ENCODE results near the gene CALD1.

The CALD1 gene

DNA sequence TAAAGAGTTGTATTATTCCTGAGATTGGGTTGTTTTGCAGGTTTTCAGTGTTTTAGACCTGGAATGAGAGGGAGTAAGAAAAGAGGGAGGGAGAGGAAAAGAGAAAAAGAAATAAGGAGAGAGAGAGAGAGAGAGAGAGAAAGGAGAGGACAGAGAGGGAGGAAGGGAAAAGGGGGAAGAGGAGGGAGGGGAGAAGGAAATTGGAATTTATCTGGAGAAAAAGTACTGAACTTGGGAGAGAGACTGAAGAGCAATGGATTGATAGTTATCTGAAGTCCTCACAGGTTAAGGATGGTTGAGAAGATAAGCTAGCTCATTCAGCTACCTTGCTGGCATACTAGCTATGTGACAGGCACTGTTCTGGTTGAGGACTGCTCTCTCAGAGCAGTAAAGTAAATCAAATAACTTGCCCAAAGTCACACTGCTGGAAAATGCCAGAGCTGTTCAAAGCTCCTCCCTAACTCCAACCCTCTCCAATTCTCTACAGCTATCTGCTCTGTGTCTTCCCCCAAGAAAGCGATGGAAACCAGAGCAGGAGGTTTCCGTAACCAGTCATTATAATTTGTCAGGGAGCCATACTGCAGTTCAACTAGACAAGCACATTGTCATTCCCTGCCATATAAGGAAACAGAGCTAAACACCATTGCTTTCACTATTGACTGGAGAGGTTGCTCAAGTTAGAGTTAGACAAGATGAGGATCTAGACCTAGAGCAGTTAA is 10.7 kb downstream of the CALD1 start:
- DNase-seq = no peak

GRCh38 chr7:134792968-134793367 is 13.5 kb downstream of the CALD1 start:
- no peak for DNase-seq

DNA sequence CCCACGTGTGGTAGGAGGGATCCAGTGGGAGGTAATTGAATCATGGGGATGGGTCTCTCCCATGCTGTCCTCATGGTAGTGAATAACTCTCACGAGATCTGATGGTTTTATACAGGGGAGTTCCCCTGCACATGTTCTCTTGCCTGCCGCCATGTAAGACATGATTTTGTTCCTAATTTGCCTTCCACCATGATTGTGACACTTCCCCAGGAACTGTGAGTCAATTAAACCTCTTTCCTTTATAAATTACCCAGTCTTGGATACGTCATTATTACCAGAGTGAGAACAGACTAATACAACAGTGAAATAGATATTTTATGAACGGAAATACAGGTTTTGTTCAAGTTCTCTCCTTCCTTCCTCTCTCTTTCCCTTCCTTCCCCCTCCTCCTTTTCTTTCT is 15.8 kb downstream of the CALD1 start:
- no peak for DNase-seq

- no peak for DNase-seq
Measured at GRCh38 chr7:134798155-134798554, 18.7 kb downstream of the CALD1 start.

- DNase-seq = no peak
Measured at GRCh38 chr7:134799377-134799776, 19.9 kb downstream of the CALD1 start.

DNA sequence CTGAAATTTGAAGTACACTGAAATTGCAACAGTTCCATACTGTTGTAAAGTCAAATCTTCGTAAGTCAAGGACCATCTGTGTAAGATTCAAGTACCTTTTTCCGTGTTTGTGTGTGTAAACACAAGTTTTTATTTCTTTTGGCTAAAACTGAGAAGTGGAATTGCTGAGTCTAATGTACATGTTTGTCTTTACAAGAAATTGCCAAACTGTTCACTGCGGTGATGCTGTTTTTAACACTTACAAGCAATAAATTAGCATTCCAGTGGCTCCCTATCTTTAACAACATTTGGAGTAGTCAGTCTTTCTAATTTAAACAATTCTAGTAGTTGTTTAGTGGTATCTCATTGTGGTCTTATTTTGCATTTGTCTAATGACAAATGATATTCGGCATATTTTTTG is 23.3 kb downstream of the CALD1 start:
- DNase-seq = no peak

- no peak for DNase-seq
Measured at GRCh38 chr7:134804351-134804750, 24.9 kb downstream of the CALD1 start.

DNA sequence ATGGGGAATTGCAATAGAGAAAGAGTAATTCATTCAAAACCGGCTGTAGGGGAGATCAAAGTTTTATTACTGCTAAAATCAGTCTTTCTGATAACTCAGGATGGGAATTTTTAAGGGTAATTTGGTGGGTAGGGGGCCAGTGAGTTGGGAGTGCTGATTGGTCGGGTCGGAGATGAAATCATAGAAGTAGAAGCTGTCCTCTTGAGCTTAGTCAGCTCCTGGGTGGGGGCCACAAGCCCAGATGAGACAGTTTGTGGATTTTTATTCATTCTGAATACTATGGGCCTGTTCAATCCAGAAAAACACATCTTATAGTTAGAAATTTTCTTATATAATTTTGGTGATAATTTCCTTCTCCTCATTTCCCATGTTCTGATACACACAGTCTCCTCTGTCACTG is 25.4 kb downstream of the CALD1 start:
- DNase-seq = no peak

GRCh38 chr7:134806197-134806596 is 26.8 kb downstream of the CALD1 start:
- no peak for DNase-seq

DNA sequence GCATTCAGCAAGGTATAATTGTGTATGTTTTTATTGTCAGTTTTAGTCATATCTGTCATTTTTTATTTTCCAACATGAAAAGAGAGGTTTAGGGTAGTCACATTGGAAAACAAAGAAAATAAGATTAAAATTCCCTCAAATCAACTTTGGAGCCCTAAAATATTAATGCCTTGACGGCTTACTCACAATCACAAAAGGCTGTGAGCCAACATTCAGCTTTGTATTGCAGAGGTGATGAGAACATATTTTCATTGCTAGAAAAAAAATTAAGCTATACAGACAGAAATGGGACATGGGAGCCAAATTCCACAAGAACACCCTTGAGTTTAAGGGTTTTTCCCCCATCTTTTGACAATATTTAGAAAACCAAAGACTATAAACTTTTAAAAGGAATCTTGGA is 30.2 kb downstream of the CALD1 start:
- no peak for DNase-seq

DNA sequence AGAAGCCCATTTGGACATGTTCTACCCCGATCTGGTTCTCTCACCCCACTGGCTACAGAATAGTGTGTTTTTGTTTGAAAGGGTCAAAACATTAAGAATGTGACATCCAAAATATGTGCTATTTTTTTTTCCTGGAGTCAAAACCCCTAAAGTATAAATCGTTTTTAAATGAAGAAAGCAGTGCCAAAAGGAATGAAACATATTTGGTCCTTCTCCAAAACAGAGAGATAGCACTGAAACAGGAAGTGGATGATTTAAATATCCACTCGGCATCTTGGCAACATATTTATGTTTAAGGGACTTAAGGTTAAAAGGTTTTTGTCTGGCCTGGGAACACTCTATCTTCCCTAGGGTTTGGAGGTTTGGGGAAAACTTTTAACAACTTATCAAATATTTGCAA is 32.3 kb downstream of the CALD1 start:
- DNase-seq = no peak

- DNase-seq = no peak
Measured at GRCh38 chr7:134813663-134814396, 34.4 kb downstream of the CALD1 start.

GRCh38 chr7:134814730-134815364 is 35.4 kb downstream of the CALD1 start:
- DNase-seq = no peak

DNA sequence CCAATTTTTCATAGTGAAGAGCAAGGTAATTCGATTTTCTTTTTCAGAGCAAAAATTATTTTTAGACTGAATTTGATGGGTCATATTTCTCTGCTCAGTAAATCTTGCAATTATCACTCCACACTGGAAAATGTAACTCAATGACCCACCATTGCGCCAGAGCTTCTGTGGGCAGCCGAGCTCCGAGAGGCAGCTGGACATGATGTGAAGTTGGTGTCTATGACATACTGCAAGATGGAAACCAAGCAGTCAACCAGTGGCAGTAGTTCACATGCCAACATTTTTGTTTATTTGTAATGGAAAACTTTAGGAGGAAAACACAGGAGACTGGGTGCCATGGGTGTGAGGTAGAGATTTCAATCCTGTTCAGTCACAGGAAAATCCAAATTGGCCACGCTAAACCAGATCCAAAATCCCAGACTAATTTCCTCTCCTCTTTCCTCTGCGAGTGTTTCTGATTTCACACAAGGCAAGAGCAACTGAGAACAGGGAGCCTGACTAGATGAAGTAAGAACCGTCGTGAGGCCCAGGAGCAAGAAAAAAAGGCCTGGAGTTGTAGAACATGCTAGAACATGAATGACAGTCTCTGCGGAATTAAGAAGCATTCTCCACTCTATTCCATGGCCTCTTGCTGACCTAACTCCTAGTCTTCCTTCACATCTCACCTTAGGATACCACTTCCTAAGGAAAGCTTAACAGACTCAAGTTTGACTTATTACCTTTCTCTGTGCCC is 39.3 kb downstream of the CALD1 start:
- DNase-seq = no peak

DNA sequence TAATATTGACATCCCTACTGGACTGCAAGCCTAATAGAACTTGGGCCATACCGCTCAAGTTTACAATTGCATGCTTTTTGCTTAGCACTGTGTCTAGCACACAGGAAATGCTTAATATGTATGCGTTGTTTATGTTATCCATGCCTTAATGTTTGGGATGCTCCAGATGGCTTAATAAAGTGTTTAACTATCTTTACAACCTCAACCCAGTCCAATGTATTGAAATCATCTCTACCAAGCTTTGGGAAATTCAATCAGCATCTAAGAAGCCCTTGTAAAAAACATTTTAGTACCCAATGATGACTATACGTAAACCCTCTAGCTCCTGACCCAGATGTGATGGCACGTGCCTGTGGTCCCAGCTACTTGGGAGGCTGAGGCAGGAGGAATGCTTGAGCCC is 40.0 kb downstream of the CALD1 start:
- no peak for DNase-seq

- DNase-seq = no peak
Measured at GRCh38 chr7:134820295-134820694, 40.9 kb downstream of the CALD1 start.

DNA sequence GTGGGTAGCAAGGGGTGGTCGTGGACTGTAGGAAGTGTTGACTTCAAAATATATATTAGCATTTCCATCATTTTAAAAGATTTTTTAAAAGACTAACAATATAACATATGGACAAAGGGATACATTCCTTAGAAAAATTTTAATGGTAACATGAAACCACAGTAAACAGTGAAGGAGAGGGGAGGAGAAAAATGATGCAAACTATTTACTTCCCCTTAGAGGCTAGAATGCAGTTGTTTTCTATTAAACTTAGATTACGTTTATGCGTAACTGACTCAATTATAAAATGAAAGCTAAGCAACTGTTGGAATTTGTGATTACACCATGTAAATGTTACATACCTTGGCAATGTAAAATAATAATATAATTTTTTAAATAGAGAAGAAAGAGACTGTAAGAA is 41.3 kb downstream of the CALD1 start:
- no peak for DNase-seq

GRCh38 chr7:134823400-134823799 is 44.0 kb downstream of the CALD1 start:
- DNase-seq = no peak

- no peak for DNase-seq
Measured at GRCh38 chr7:134825666-134826065, 46.2 kb downstream of the CALD1 start.

DNA sequence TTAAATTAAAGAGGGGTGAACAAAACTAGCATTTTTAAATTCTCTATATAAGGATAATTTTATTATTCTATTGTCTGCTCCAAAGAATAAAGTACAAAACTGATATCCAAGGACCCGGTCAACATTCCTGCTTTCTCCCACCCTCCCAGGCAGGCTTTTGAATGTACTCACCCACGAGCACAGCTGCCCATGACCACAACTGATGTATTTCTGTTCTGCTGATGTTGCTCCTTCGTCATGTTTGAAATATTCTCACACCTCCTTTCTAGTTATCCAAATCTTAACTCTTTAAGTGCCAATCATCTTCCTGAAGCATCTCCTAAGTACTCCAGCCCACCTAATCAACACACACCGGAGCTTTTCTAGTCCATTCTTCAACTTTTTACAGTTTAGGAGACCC is 46.7 kb downstream of the CALD1 start:
- DNase-seq = no peak

DNA sequence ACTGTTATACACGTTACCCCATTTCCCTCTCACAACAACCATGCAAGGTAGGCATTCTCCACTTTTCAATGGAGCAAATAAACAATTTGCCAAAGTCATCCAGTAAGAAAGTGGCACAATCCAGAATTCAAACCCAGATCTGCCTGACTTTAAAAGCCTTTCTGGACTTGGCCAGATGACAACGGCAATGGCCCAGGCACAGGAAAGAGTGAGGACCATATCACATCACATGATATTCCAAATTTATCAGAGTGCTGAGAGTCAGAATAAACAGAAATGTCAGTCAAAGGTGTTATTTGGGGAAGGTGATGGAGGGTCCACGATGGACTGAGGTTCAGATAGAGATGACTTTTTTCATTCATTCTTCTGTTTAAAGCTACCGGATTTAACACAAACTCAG is 48.0 kb downstream of the CALD1 start:
- DNase-seq = no peak

DNA sequence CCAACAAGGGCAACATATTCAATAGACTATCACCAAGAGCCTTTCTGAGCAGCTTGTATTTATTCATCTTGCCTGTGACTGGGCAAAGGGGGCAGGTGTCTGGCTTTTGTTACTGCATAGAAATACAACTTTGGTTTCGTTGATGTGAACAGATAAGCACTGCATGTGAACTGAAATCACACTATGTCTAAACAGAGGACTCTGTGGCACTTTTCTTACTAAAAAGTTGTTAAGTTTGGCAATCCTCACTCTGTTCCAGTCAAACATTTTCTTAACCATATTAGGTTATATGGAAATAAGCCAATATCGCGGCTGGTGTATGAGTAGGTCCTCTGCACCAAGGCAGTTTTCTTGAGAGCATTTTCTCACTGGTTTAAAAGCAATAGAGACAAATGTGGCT is 48.5 kb downstream of the CALD1 start:
- DNase-seq = no peak

- no peak for DNase-seq
Measured at GRCh38 chr7:134828361-134828760, 48.9 kb downstream of the CALD1 start.

Measured in NCI-H69 (cell line).